ENCODE measurements around the gene SLC39A2.

SLC39A2 gene

GRCh38 chr14:21022686-21023085 is 23.6 kb downstream of the SLC39A2 start:
- DNase-seq: no peak
- in situ Hi-C loops (cut with HindIII; ENCODE audit: low pct_ligation_motif_present, low pct_unique_long_range_greater_than_20kb, low sequenced_read_pairs): no loop called here

GRCh38 chr14:21023174-21023573 is 24.1 kb downstream of the SLC39A2 start:
- no peak for DNase-seq
- in situ Hi-C loops (cut with HindIII; ENCODE audit: low pct_ligation_motif_present, low pct_unique_long_range_greater_than_20kb, low sequenced_read_pairs): no loop called here

- in situ Hi-C loops (cut with HindIII; ENCODE audit: low pct_ligation_motif_present, low pct_unique_long_range_greater_than_20kb, low sequenced_read_pairs): no loop called here
- DNase-seq: no peak
Observed at GRCh38 chr14:21023817-21024584, 24.9 kb downstream of the SLC39A2 start.

GRCh38 chr14:21024585-21025370 is 25.7 kb downstream of the SLC39A2 start, which contains the start of gene NDRG2:
NDRG2 (minus strand) TSS chr14:21025061; CDS start chr14:21023315, 1,746 bp downstream.
- peak; percentile 27 for DNase-seq

GRCh38 chr14:21025371-21026273 is 26.5 kb downstream of the SLC39A2 start:
- no peak for DNase-seq
- in situ Hi-C loops (cut with HindIII; ENCODE audit: low pct_ligation_motif_present, low pct_unique_long_range_greater_than_20kb, low sequenced_read_pairs): no loop called here

More at GRCh38 chr14:21024585-21025370, 25.7 kb downstream of the SLC39A2 start, which contains the start of gene NDRG2:
- in situ Hi-C loops (cut with HindIII; ENCODE audit: low pct_ligation_motif_present, low pct_unique_long_range_greater_than_20kb, low sequenced_read_pairs): no loop called here

- no peak for DNase-seq
- in situ Hi-C loops (cut with HindIII; ENCODE audit: low pct_ligation_motif_present, low pct_unique_long_range_greater_than_20kb, low sequenced_read_pairs): no loop called here
Observed at GRCh38 chr14:21026274-21026987, 27.3 kb downstream of the SLC39A2 start.

GRCh38 chr14:21026988-21027315 is 27.9 kb downstream of the SLC39A2 start:
- in situ Hi-C loops (cut with HindIII; ENCODE audit: low pct_ligation_motif_present, low pct_unique_long_range_greater_than_20kb, low sequenced_read_pairs): no loop called here
- DNase-seq: no peak

- no peak for DNase-seq
- in situ Hi-C loops (cut with HindIII; ENCODE audit: low pct_ligation_motif_present, low pct_unique_long_range_greater_than_20kb, low sequenced_read_pairs): no loop called here
Observed at GRCh38 chr14:21029917-21030316, 30.8 kb downstream of the SLC39A2 start, which contains the start of gene TPPP2. TPPP2 (plus strand) TSS chr14:21030217; CDS start chr14:21030582, 365 bp downstream.

- in situ Hi-C loops (cut with HindIII; ENCODE audit: low pct_ligation_motif_present, low pct_unique_long_range_greater_than_20kb, low sequenced_read_pairs): no loop called here
- DNase-seq: no peak
Observed at GRCh38 chr14:21030531-21030930, 31.4 kb downstream of the SLC39A2 start.

GRCh38 chr14:21032326-21033132 is 33.4 kb downstream of the SLC39A2 start:
- no peak for DNase-seq
- in situ Hi-C loops (cut with HindIII; ENCODE audit: low pct_ligation_motif_present, low pct_unique_long_range_greater_than_20kb, low sequenced_read_pairs): no loop called here

- in situ Hi-C loops (cut with HindIII; ENCODE audit: low pct_ligation_motif_present, low pct_unique_long_range_greater_than_20kb, low sequenced_read_pairs): no loop called here
- no peak for DNase-seq
Observed at GRCh38 chr14:21033133-21033698, 34.1 kb downstream of the SLC39A2 start.

GRCh38 chr14:21034707-21035106 is 35.6 kb downstream of the SLC39A2 start, which contains the start of gene RNASE13:
RNASE13 (minus strand) TSS chr14:21034807; CDS start chr14:21034288, 519 bp downstream.
- in situ Hi-C loops (cut with HindIII; ENCODE audit: low pct_ligation_motif_present, low pct_unique_long_range_greater_than_20kb, low sequenced_read_pairs): no loop called here
- DNase-seq: no peak

- DNase-seq: no peak
- in situ Hi-C loops (cut with HindIII; ENCODE audit: low pct_ligation_motif_present, low pct_unique_long_range_greater_than_20kb, low sequenced_read_pairs): no loop called here
Observed at GRCh38 chr14:21036751-21037150, 37.7 kb downstream of the SLC39A2 start.

GRCh38 chr14:21037156-21037555 is 38.1 kb downstream of the SLC39A2 start:
- no peak for DNase-seq
- in situ Hi-C loops (cut with HindIII; ENCODE audit: low pct_ligation_motif_present, low pct_unique_long_range_greater_than_20kb, low sequenced_read_pairs): no loop called here

- in situ Hi-C loops (cut with HindIII; ENCODE audit: low pct_ligation_motif_present, low pct_unique_long_range_greater_than_20kb, low sequenced_read_pairs): no loop called here
- DNase-seq: no peak
Observed at GRCh38 chr14:21038441-21039422, 39.6 kb downstream of the SLC39A2 start.

Data from ACHN (cell line).